Occipital lobe (tissue), 2 donors: ENCODE data around the gene DIO3. TPM values are rescaled to one million over a fixed set of nuclear protein-coding genes. Genes with fewer than 3 reads are reported as not detected.
"Not testable (repeated sequence)": the region's sequence is repeated elsewhere in the genome, so short reads cannot be mapped to it uniquely, and the experiment has no call there.

Experiments used
- DNase-seq: peaks from one replicate; lab custom pipeline; 2025; lab: John Stamatoyannopoulos, UW
- total RNA-seq: library from RNA; depleted of rRNA; stranded (reverse); fragments of >200 nt; gene quantifications from one replicate; pipeline ENCODE4 v1.2.3, GENCODE V29; 2014

DIO3 gene
- total RNA-seq, 1 donor from 2014 or later: not detected

DNA sequence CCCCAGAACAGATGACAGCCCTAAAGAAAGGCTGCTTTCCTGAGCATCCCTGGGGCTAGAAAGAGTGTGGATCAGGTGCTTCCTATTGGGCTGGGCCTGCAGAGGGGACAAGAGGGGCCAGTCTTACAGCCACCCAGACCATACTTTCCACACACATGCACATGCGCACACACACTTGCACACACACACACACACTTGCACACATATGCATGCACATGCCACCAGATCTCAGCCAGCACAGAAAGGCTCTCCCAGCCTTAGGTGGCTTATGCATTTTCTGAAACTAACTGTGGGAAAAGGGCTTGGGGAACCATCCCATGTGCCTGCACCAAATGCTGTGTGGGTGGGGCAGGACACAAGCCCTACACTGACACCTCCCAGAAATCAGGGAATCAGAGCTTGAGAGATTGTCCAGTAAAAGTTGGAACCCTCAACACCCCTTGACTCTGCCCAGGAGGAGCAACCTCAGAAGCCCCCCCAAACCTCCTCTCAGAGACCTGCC lies 2.5 kb upstream of the DIO3 start:
- no peak for DNase-seq

GRCh38 chr14:101559250-101559623 lies 2.1 kb upstream of the DIO3 start:
- no peak for DNase-seq

- no peak for DNase-seq
Measured at GRCh38 chr14:101559624-101560533, 1.4 kb upstream of the DIO3 start.

- no peak for DNase-seq
Measured at GRCh38 chr14:101560534-101561113, 671 bp upstream of the DIO3 start.

- no peak for DNase-seq
Measured at GRCh38 chr14:101561897-101562490, 699 bp downstream of the DIO3 start.

- DNase-seq: no peak
Measured at GRCh38 chr14:101562659-101563351, 1.5 kb downstream of the DIO3 start.

DNA sequence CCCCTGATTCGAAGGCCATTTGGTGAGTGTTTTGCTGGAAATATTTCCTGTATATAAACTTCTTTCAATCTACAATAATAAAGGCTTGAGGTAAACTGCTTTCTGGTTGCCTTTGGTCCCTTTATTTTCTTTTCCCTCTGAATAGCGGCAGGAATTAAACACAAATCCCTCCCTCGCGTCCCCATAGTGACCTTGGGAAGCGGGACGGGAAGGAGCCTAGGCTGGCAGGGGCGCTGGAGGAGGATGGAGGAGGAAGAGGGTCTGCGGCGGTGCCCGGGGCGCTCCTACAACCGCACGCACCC lies 2.0 kb downstream of the DIO3 start:
- no peak for DNase-seq

- no peak for DNase-seq
Measured at GRCh38 chr14:101563654-101564443, 2.6 kb downstream of the DIO3 start.

DNA sequence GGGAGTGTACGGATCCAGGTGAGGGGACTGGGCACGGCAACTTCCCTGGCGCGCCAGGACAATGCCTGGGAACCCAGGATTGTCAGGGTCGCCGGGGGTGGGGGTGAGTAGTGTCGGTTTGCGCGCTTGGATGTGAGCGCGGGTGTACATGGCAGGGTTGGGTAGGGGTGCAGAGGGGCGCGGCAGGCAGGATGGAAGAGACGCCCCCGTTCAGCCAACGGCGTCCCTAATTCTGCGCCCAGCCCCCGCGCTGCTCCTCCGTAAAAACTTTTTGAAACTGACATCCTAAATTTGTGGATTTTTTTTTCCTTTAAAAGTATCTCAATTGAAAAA lies 3.1 kb downstream of the DIO3 start:
- no peak for DNase-seq

- DNase-seq: no peak
Measured at GRCh38 chr14:101564819-101565698, 3.8 kb downstream of the DIO3 start.

DNA sequence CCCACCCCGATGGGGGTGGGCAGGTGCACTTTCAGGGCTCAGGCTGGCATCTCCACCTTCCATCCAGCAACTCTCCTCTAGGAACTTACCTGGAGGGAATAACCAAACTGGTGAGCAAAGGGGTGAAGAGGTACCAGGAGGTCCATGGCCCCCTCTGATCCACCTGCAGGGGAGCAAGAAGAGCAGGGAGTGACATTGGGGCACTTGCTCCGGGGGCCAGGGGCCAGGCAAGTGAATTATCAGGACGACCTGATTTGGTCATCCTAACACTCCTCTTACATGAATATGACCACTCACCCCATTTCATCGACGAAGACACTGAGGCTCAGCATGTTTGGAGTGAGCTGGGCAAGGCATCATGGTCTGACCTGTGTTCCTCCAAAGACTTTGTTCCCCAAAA lies 6.0 kb downstream of the DIO3 start:
- DNase-seq: no peak

DNA sequence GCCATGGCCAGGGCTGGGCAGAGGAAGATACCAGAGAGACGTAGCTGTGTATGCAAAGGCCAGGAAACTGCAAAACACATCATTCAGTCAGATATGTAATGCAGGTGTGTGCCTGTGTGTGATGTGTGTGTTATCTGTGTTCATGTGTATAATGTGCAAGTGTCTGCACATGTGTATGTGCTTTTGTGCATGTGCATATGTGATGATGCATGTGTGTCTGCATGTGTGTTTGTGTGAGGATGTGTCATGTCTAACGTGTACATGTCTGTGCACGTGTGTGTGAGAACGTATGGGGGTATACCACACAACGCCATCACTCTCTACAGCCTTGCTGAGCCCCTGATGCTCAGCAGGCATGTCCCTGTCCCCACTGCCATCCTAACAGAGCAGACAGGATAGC lies 9.7 kb downstream of the DIO3 start:
- DNase-seq: no peak

GRCh38 chr14:101572526-101572925 lies 11.2 kb downstream of the DIO3 start:
- not testable (repeated sequence) for DNase-seq

DNA sequence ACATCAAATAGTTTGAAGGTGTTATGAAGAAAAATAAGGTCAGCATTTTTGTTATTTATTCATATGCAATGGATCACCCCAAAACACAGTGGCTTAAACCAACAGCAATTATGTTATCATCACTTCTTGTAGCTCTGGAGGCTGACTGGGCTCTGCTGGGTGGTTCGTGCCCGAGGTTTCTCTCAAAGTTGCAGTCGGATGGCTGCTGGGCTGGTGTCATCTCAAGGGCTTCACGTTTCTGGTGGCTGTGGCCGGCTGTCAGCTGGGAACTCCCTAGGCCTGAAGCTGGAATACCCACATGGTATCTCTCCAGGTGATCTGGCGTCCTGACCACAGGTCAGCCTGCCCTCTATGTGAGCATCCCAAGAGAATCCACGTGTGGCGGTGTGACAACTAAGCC lies 12.0 kb downstream of the DIO3 start:
- no peak for DNase-seq

DNA sequence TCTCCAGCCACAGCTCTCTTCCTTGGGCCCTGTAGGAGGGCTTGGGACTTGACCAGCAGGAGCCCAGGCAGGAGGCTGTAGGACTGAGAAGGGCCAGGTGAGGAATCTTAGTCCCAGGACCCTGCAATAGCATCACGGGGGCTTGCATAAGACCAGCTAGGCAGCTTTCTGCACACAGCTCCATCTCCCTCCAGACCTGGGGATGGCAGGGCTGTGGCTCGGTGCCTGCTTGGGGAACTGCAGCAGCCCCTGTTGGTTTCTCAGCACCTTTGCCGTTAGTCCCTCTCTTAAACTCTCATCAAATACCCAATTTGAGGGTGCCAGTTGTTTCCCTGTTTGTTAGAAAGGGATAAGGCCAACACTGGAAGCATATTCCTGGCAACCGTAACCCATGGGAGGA lies 14.3 kb downstream of the DIO3 start:
- no peak for DNase-seq

DNA sequence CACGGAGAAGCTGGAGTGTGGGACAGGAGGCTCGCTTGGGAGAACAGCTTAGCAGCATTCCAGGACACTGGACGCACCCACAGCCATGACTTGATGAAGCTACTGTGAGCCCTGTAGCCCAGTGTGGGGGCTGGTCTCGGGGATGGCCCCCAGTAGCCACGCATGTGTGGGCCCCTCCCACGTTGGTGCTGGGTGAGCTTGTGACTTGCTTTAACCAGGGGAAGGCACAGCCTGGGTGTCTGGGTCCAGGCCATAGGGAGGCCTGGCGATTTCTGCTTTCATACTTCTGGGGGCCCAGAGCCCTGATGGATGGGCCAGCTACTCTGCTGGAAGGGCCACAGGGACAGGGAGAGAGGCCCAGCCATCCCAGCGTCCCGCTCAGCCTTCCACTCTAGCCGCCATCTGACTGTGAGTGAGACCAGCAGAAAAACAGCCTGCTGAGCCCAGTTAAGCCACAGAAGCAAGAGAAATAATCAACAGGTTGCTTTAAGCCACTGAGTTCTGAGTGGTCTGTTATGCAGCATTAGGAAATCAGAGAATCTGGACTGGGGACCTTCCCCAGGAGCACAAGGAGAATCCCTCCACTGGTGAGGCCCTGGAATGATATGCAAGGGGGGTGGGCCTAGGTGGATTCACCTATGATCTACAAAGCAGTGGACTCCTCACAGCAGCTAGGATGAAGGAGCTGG lies 16.1 kb downstream of the DIO3 start:
- no peak for DNase-seq

GRCh38 chr14:101578489-101578888 lies 17.2 kb downstream of the DIO3 start:
- no peak for DNase-seq

DNA sequence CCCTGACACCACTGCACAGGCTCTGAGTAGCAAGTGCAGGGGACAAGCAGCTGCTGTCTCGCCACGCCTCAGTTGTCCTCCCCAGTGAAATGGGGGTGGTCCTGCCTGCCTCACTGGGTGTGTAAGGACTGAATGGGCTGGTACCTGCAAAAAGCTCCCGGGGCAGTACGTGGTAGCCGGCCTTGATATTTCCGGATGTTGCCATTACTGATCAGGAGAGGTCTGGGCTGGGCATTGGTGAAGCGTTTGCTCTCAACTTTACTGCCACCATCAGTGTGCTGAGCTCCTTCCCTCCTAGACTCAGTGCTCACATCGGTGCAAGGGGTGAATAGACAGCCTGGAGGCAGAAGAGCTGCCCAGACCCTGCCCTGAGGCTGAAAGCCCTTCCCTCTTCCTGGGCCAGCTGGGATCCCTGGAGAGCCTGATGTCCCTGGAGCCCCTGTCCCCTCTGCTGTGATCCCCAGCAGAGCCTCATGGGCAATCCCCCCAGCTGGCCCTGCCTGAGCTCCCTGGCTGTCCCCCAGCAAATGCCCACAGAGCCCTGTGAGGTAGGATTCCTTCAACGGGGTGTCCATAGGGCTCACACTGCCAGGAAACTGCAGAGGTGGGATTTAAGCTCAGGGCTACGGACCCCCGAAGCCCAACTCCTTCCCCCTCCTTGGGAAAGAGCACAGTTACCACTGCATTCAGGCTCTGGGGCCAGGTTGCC lies 18.2 kb downstream of the DIO3 start:
- no peak for DNase-seq

DNA sequence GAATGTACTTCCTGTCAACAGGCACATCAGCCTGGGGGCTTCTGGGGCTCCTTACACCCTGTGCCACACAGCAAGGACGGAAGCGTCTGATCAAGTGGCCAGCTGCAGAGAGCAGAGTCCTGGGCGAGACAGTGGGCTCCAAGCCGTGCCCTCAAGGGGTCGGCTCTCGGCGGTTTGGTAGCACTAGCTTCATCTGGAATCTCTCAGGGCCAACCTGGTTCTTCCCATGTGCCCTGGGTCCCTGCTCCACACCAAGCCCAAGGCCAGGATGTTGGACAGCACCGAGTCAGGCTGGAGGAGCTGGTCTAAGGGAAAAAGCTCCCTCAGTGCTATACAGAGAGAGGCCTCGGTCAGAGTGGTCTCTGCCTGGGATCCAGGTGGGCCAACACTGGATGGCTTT lies 20.5 kb downstream of the DIO3 start:
- no peak for DNase-seq
